Putamen (tissue), 1 donor: ENCODE measurements around the gene KIAA1586.
"Not testable (repeated sequence)": the region's sequence is repeated elsewhere in the genome, so short reads cannot be mapped to it uniquely, and the experiment has no call there.

Experiments used
- DNase-seq: peaks from one replicate; pipeline ENCODE4 v3.0.0-alpha.2; 2016; ENCODE audit warnings: low spot score

The KIAA1586 gene

GRCh38 chr6:57047859-57048258 is 1.4 kb downstream of the KIAA1586 start:
- not testable (repeated sequence) for DNase-seq

GRCh38 chr6:57048577-57048976 is 2.1 kb downstream of the KIAA1586 start:
- no peak for DNase-seq

GRCh38 chr6:57063847-57064246 is 17.4 kb downstream of the KIAA1586 start:
- no peak for DNase-seq

GRCh38 chr6:57064809-57065208 is 18.3 kb downstream of the KIAA1586 start:
- DNase-seq: no peak

GRCh38 chr6:57068061-57068460 is 21.6 kb downstream of the KIAA1586 start:
- DNase-seq: no peak

- no peak for DNase-seq
These were observed 22.7 kb downstream of the KIAA1586 start for GRCh38 chr6:57069228-57069627.

- no peak for DNase-seq
These were observed 23.4 kb downstream of the KIAA1586 start for GRCh38 chr6:57069920-57070331.

- DNase-seq: no peak
These were observed 25.6 kb downstream of the KIAA1586 start for GRCh38 chr6:57072108-57072507.

- no peak for DNase-seq
These were observed 27.9 kb downstream of the KIAA1586 start for GRCh38 chr6:57074383-57074782.

- DNase-seq: no peak
These were observed 28.6 kb downstream of the KIAA1586 start for GRCh38 chr6:57075092-57075491.

- DNase-seq: no peak
These were observed 32.2 kb downstream of the KIAA1586 start for GRCh38 chr6:57078531-57079207.

GRCh38 chr6:57085471-57085870 is 39.0 kb downstream of the KIAA1586 start:
- no peak for DNase-seq

GRCh38 chr6:57086843-57087242 is 40.4 kb downstream of the KIAA1586 start:
- DNase-seq: no peak

- no peak for DNase-seq
These were observed 41.4 kb downstream of the KIAA1586 start for GRCh38 chr6:57087916-57088315.

- no peak for DNase-seq
These were observed 42.8 kb downstream of the KIAA1586 start for GRCh38 chr6:57089265-57089664.

GRCh38 chr6:57089687-57090457 is 43.4 kb downstream of the KIAA1586 start, which contains the start of gene ZNF451:
TSS of gene ZNF451 (plus strand) at chr6:57090188. CDS start at chr6:57090254, 66 bp downstream.
- DNase-seq: peak; percentile 98

- DNase-seq: not testable (repeated sequence)
These were observed 44.1 kb downstream of the KIAA1586 start for GRCh38 chr6:57090458-57091067.

- DNase-seq: not testable (repeated sequence)
These were observed 44.9 kb downstream of the KIAA1586 start for GRCh38 chr6:57091375-57091774.

- DNase-seq: no peak
These were observed 48.2 kb downstream of the KIAA1586 start for GRCh38 chr6:57094689-57095088.

GRCh38 chr6:57097596-57097995 is 51.1 kb downstream of the KIAA1586 start:
- no peak for DNase-seq

- no peak for DNase-seq
These were observed 56.5 kb downstream of the KIAA1586 start for GRCh38 chr6:57102976-57103375.

GRCh38 chr6:57104336-57104735 is 57.8 kb downstream of the KIAA1586 start:
- DNase-seq: no peak
